HCT116 (cell line): ENCODE measurements around the gene TMEM143. TPM values are rescaled to one million over a fixed set of nuclear protein-coding genes. Genes with fewer than 3 reads are reported as not detected.

Experiments used
- ATAC-seq: fragments of 200-7000 bp; cut with Tn5 transposase; 2 replicates; pipeline ENCODE4 v1.9.1; 2020; ENCODE audit warnings: mild to moderate bottlenecking, moderate library complexity
- BruUV-seq: library from RNA; stranded (reverse); fragments of 400-500 nt; replicated peaks from 2 replicates; lab custom pipeline; 2021; lab: Mats Ljungman, UMichigan
- CTCF ChIA-PET: fragments of 300-600 bp; sonication (Branson Sonifier 250); formaldehyde crosslinking; loops from one replicate; lab custom pipeline; 2021; ENCODE audit warnings: antibody characterized with exemption; lab: Charles Lee
- POLR2A ChIA-PET: fragments of 300-600, 350-600 bp; sonication (Branson Sonifier 250); formaldehyde crosslinking; loops from one replicate; lab custom pipeline; 2021; ENCODE audit warnings: antibody characterized with exemption; lab: Charles Lee
- RAD21 ChIA-PET, 2 experiments: fragments of 300-600 bp; sonication (Branson Sonifier 250); formaldehyde crosslinking; loops; one replicate each; lab custom pipeline; 2023; ENCODE audit warnings: low total read pairs in 2 of 2; ENCODE audit not compliant: uncharacterized antibody in 2 of 2, unreplicated experiment in 2 of 2, low non-redundant PET in 1 of 2; lab: Charles Lee
- DNase-seq: peaks from one replicate; pipeline ENCODE4 v3.0.0-alpha.2; 2010; ENCODE audit warnings: low read depth, low spot score
- H2AFZ ChIP-seq: fragments of 200-600 bp; shearing (Covaris generic), sonication (generic); 2 replicates; pipeline ENCODE4 v1.6.1; 2017; ENCODE audit warnings: low read depth, mixed run types, mixed read lengths, antibody characterized with exemption, low read length; ENCODE audit not compliant: poor library complexity, severe bottlenecking
- H3K27ac ChIP-seq: 2 replicates; pipeline ENCODE4 v1.5.1; 2012; ENCODE audit warnings: low read depth, low read length
- H3K27me3 ChIP-seq: fragments of 200-600 bp; sonication (generic); 2 replicates; pipeline ENCODE4 v1.6.1; 2016; ENCODE audit warnings: mixed run types, low read length, mixed read lengths; ENCODE audit not compliant: insufficient read depth
- H3K36me3 ChIP-seq, 2 experiments: fragments of 200-500 bp in 1 of 2; fragments of 200-600 bp in 1 of 2; sonication (Bioruptor generic) in 1 of 2; sonication (generic) in 1 of 2; 2 replicates each; pipeline versions ENCODE4 v1.5.1 to v1.6.1; 2014 to 2016; ENCODE audit warnings: low read length in 2 of 2, inconsistent platforms in 1 of 2, mixed read lengths in 1 of 2, mixed run types in 1 of 2; ENCODE audit not compliant: insufficient read depth in 2 of 2, control insufficient read depth in 1 of 2
- H3K4me1 ChIP-seq, 2 experiments: fragments of 200-600 bp in 1 of 2; sonication (generic) in 1 of 2; 2 replicates each; pipeline versions ENCODE4 v1.5.1 to v1.6.1; 2012 to 2017; ENCODE audit warnings: low read length in 2 of 2, inconsistent platforms in 1 of 2, mild to moderate bottlenecking in 1 of 2, mixed read lengths in 1 of 2, mixed run types in 1 of 2, moderate library complexity in 1 of 2; ENCODE audit not compliant: insufficient read depth in 2 of 2, control insufficient read depth in 1 of 2
- H3K4me2 ChIP-seq: fragments of 200-600 bp; sonication (generic); 2 replicates; pipeline ENCODE4 v1.6.1; 2017; ENCODE audit warnings: mixed run types, low read length, mixed read lengths
- H3K4me3 ChIP-seq, 2 experiments: fragments of 200-600 bp in 1 of 2; sonication (generic) in 1 of 2; replicated peaks in 1 of 2; 2 replicates each; pipeline ENCODE4 v1.5.1; 2011 to 2016; ENCODE audit warnings: low read length in 2 of 2, control low read depth in 1 of 2, low read depth in 1 of 2, mild to moderate bottlenecking in 1 of 2, mixed read lengths in 1 of 2, mixed run types in 1 of 2
- H3K79me2 ChIP-seq: fragments of 200-600 bp; sonication (generic); 2 replicates; pipeline ENCODE4 v1.6.1; 2017; ENCODE audit warnings: mild to moderate bottlenecking, mixed run types, low read length, moderate library complexity, mixed read lengths; ENCODE audit not compliant: insufficient read depth
- H3K9ac ChIP-seq: fragments of 200-600 bp; sonication (generic); 2 replicates; pipeline ENCODE4 v1.6.1; 2016; ENCODE audit warnings: low read length, mixed read lengths
- H3K9me2 ChIP-seq: fragments of 200-600 bp; sonication (generic), shearing (Covaris generic); 2 replicates; pipeline ENCODE4 v1.6.1; 2017; ENCODE audit warnings: mixed run types, mild to moderate bottlenecking, moderate library complexity; ENCODE audit not compliant: insufficient read depth
- H3K9me3 ChIP-seq, 2 experiments: fragments of 200-500 bp in 1 of 2; fragments of 200-600 bp in 1 of 2; sonication (Bioruptor generic) in 1 of 2; sonication (generic) in 1 of 2; 2 replicates each; pipeline ENCODE4 v1.6.1; 2014 to 2017; ENCODE audit warnings: low read length in 2 of 2, mixed read lengths in 2 of 2, inconsistent platforms in 1 of 2, low read depth in 1 of 2, mild to moderate bottlenecking in 1 of 2, mixed run types in 1 of 2, moderate library complexity in 1 of 2; ENCODE audit not compliant: control insufficient read depth in 1 of 2, insufficient read depth in 1 of 2
- H4K20me1 ChIP-seq: fragments of 200-600 bp; sonication (generic), shearing (Covaris generic); 2 replicates; pipeline ENCODE4 v1.6.1; 2017; ENCODE audit warnings: mixed run types, mild to moderate bottlenecking, moderate library complexity; ENCODE audit not compliant: insufficient read depth
- CBX3 ChIP-seq: IDR thresholded peaks from 2 replicates; pipeline ENCODE4 v1.6.1; 2012; ENCODE audit warnings: low read depth
- CEBPB ChIP-seq: IDR thresholded peaks from 2 replicates; pipeline ENCODE4 v1.6.1; 2012; ENCODE audit warnings: low read depth
- EGR1 ChIP-seq: IDR thresholded peaks from 2 replicates; pipeline ENCODE4 v1.6.1; 2012; ENCODE audit warnings: low read depth
- EZH2 ChIP-seq: fragments of 200-600 bp; sonication (generic); IDR thresholded peaks from 2 replicates; pipeline ENCODE4 v1.6.1; 2017; ENCODE audit warnings: antibody characterized with exemption, mixed run types
- JUND ChIP-seq: IDR thresholded peaks from 2 replicates; pipeline ENCODE4 v1.6.1; 2012
- POLR2AphosphoS5 ChIP-seq: IDR thresholded peaks from 2 replicates; pipeline ENCODE4 v1.6.1; 2011; ENCODE audit warnings: mild to moderate bottlenecking, low read depth, low read length, moderate library complexity
- RAD21 ChIP-seq: IDR thresholded peaks from 2 replicates; pipeline ENCODE4 v1.6.1; 2012; ENCODE audit warnings: low read depth, mild to moderate bottlenecking
- SIN3A ChIP-seq: IDR thresholded peaks from 2 replicates; pipeline ENCODE4 v1.6.1; 2012; ENCODE audit warnings: low read depth
- SP1 ChIP-seq: IDR thresholded peaks from 2 replicates; pipeline ENCODE4 v1.6.1; 2012; ENCODE audit warnings: low read depth
- SRF ChIP-seq: IDR thresholded peaks from 2 replicates; pipeline ENCODE4 v1.6.1; 2012; ENCODE audit warnings: low read depth
- ZNF274 ChIP-seq: fragments of 200-500 bp; sonication (Bioruptor generic); IDR thresholded peaks from 2 replicates; pipeline ENCODE4 v1.6.1; 2014; ENCODE audit warnings: mild to moderate bottlenecking, low read depth, low read length, inconsistent platforms
- intact Hi-C: fragments of 100-400 bp; cut with micrococcal nuclease; formaldehyde crosslinking; loops from 2 replicates; pipeline ENCODE4 v1.10.0; 2022
- total RNA-seq: library from RNA; stranded (reverse); gene quantifications from one replicate; pipeline ENCODE4 v1.2.1, GENCODE V29; 2021; ENCODE audit not compliant: unreplicated experiment
- TF ChIP-seq, protein P1 (sequence below): IDR thresholded peaks from 2 replicates; pipeline ENCODE4 v1.6.1; 2012
- TF ChIP-seq, protein P2 (sequence below): IDR thresholded peaks from 2 replicates; pipeline ENCODE4 v1.6.1; 2011; ENCODE audit warnings: mild to moderate bottlenecking, low read length, moderate library complexity; ENCODE audit not compliant: insufficient replicate concordance; ENCODE audit errors: extremely low read depth
- TF ChIP-seq, protein P3 (sequence below), 3 experiments: fragments of 200-600 bp in 1 of 3; sonication (generic) in 1 of 3; IDR thresholded peaks in 2 of 3; conservative IDR thresholded peaks in 1 of 3; 2 replicates each; pipeline ENCODE4 v1.5.1; 2012 to 2017; ENCODE audit warnings: low read depth in 2 of 3, low read length in 2 of 3, antibody characterized with exemption in 1 of 3, borderline replicate concordance in 1 of 3, control low read depth in 1 of 3, mild to moderate bottlenecking in 1 of 3, mixed read lengths in 1 of 3, mixed run types in 1 of 3, moderate library complexity in 1 of 3; ENCODE audit not compliant: insufficient read depth in 1 of 3
- TF ChIP-seq, protein P4 (sequence below): IDR thresholded peaks from 2 replicates; pipeline ENCODE4 v1.6.1; 2012; ENCODE audit warnings: low read depth

The TMEM143 gene
- total RNA-seq, 1 experiment from 2014 or later = 13.2 TPM

DNA sequence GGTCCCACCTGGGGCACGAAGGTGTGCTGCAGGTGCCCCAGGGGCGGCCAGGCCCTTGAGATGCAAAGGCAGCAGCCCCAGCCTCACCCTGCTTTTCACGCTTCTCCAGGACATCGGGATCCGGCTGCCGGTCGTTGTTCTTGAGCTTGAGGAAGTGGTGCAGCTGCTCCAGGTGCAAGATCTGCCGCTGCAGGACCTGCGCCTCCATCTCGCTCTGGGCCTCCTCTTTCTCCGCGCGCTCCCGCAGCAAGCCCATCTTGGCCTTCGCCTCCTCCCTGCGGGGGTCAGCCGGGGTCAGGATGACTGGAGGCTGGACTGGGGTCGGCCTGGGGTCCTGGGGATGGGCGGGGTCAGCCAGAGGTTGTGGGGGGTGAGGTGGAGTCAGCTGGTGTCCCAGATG, 59.9 kb downstream of the TMEM143 start:
- no peak overlapping the region for H3K4me2 ChIP-seq
- no peaks in the 10 kb centered on the region for H3K36me3 ChIP-seq
- H3K4me1 ChIP-seq = no peaks in the 10 kb centered on the region
- RAD21 ChIA-PET = no interaction called here
- H3K9me2 ChIP-seq = no peaks in the 10 kb centered on the region; the same call in 1 of the 2 replicates
- no TSS peak for BruUV-seq
- no peak overlapping the region for H3K9ac ChIP-seq
- H4K20me1 ChIP-seq = no peaks in the 10 kb centered on the region
- DNase-seq (no peak), ATAC-seq (no peak)
- H3K9me3 ChIP-seq = no peaks in the 10 kb centered on the region
- no peak overlapping the region for H3K4me3 ChIP-seq
- POLR2A ChIA-PET = no interaction called here
- TF ChIP-seq, protein P1, sequence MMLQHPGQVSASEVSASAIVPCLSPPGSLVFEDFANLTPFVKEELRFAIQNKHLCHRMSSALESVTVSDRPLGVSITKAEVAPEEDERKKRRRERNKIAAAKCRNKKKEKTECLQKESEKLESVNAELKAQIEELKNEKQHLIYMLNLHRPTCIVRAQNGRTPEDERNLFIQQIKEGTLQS = no peak
- TF ChIP-seq SRF (no peak), SIN3A (no peak), RAD21 (no peak)
- intact Hi-C loops = no loop called here
- CTCF ChIA-PET = no interaction called here
- H2AFZ ChIP-seq = no peak overlapping the region
- no peaks in the 10 kb centered on the region for H3K27me3 ChIP-seq
- H3K79me2 ChIP-seq = no peaks in the 10 kb centered on the region
- no peak overlapping the region for H3K27ac ChIP-seq

DNA sequence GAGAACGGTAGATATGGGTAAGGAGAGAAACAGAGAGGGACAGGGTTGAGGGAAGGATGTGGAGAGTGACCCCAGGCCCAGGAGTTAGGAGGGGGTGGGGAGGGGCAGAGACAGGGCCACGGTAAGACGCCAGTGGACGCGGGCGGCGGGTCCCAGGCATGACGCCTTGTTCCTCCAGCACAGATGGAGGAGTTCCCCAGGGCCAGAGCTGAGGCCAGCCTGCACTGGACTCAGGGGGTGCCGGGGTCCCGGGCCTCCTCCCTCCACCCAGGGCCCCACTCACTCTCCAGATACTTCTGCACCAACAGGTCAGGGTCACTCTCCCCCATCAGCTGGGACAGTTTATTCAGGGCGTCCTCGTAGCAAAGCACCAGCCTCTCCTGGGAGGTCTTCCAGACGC, 60.4 kb downstream of the TMEM143 start:
- intact Hi-C loops = no loop called here
- ChIA-PET CTCF (no interaction called here), RAD21 (no interaction called here), POLR2A (no interaction called here)
- no peak for DNase-seq
- Histone ChIP-seq H3K4me1 (no peaks in the 10 kb centered on the region), H3K9me3 (no peaks in the 10 kb centered on the region), H2AFZ (no peak overlapping the region), H3K4me2 (no peak overlapping the region), H3K9ac (no peak overlapping the region), H3K4me3 (no peak overlapping the region), H3K36me3 (no peaks in the 10 kb centered on the region), H3K9me2 (no peaks in the 10 kb centered on the region; the same call in 1 of the 2 replicates), H4K20me1 (no peaks in the 10 kb centered on the region), H3K79me2 (no peaks in the 10 kb centered on the region), H3K27ac (no peak overlapping the region), H3K27me3 (no peaks in the 10 kb centered on the region)
- BruUV-seq = no TSS peak
- ATAC-seq = no peak
- TF ChIP-seq, protein P2, sequence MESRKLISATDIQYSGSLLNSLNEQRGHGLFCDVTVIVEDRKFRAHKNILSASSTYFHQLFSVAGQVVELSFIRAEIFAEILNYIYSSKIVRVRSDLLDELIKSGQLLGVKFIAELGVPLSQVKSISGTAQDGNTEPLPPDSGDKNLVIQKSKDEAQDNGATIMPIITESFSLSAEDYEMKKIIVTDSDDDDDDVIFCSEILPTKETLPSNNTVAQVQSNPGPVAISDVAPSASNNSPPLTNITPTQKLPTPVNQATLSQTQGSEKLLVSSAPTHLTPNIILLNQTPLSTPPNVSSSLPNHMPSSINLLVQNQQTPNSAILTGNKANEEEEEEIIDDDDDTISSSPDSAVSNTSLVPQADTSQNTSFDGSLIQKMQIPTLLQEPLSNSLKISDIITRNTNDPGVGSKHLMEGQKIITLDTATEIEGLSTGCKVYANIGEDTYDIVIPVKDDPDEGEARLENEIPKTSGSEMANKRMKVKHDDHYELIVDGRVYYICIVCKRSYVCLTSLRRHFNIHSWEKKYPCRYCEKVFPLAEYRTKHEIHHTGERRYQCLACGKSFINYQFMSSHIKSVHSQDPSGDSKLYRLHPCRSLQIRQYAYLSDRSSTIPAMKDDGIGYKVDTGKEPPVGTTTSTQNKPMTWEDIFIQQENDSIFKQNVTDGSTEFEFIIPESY = no peak
- TF ChIP-seq, protein P3, sequence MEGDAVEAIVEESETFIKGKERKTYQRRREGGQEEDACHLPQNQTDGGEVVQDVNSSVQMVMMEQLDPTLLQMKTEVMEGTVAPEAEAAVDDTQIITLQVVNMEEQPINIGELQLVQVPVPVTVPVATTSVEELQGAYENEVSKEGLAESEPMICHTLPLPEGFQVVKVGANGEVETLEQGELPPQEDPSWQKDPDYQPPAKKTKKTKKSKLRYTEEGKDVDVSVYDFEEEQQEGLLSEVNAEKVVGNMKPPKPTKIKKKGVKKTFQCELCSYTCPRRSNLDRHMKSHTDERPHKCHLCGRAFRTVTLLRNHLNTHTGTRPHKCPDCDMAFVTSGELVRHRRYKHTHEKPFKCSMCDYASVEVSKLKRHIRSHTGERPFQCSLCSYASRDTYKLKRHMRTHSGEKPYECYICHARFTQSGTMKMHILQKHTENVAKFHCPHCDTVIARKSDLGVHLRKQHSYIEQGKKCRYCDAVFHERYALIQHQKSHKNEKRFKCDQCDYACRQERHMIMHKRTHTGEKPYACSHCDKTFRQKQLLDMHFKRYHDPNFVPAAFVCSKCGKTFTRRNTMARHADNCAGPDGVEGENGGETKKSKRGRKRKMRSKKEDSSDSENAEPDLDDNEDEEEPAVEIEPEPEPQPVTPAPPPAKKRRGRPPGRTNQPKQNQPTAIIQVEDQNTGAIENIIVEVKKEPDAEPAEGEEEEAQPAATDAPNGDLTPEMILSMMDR (IDR thresholded peaks at IDR 0.05 in 2 of 3, conservative IDR thresholded peaks at IDR 0.05 in 1 of 3; ENCODE audit: borderline replicate concordance in 1 of 3, insufficient read depth in 1 of 3, low read depth in 2 of 3, low read length in 2 of 3) = no peak
- TF ChIP-seq POLR2AphosphoS5 (no peak), JUND (no peak), ZNF274 (no peak), EGR1 (no peak), EZH2 (no peak), CBX3 (no peak), SP1 (no peak), CEBPB (no peak)
- TF ChIP-seq, protein P4, sequence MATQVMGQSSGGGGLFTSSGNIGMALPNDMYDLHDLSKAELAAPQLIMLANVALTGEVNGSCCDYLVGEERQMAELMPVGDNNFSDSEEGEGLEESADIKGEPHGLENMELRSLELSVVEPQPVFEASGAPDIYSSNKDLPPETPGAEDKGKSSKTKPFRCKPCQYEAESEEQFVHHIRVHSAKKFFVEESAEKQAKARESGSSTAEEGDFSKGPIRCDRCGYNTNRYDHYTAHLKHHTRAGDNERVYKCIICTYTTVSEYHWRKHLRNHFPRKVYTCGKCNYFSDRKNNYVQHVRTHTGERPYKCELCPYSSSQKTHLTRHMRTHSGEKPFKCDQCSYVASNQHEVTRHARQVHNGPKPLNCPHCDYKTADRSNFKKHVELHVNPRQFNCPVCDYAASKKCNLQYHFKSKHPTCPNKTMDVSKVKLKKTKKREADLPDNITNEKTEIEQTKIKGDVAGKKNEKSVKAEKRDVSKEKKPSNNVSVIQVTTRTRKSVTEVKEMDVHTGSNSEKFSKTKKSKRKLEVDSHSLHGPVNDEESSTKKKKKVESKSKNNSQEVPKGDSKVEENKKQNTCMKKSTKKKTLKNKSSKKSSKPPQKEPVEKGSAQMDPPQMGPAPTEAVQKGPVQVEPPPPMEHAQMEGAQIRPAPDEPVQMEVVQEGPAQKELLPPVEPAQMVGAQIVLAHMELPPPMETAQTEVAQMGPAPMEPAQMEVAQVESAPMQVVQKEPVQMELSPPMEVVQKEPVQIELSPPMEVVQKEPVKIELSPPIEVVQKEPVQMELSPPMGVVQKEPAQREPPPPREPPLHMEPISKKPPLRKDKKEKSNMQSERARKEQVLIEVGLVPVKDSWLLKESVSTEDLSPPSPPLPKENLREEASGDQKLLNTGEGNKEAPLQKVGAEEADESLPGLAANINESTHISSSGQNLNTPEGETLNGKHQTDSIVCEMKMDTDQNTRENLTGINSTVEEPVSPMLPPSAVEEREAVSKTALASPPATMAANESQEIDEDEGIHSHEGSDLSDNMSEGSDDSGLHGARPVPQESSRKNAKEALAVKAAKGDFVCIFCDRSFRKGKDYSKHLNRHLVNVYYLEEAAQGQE = no peak
